Measurements from ENCODE around the gene RABL6.

DNA sequence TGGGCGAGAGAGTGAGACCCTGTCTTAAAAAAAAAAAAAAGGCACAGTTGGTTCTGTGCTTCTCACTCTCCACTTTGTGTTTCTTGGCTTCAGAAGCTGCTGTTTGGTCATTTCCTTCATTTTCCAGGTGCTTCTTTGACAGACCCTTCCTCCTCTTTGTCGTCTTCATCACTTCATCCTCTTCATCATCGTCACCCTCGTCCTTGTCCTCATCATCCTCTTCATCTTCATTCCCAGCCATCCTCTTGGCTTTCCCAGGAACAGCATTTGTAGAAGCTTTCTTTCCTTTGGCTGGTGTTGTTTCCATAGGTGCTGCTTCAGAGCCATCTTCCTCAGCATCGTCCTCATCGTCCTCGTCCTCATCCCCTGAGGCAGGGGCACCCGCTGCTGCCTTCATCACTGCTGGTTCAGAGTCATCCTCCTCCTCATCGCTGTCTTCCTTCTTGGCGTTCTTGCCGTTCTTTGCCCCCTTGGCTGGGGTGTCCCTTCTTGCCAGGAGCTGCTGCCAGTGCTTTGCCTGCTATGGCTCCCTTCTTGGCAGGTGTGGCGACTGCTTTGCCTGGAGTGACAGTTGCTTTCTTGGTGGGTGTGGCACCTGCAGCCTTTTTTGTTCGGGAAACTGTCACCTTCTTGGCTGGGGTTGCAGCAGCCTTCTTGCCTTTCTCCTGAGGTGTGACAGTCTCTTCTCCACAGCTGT, 7.1 kb downstream of the RABL6 start:
- no peak for TF ChIP-seq EZH2 (IDR thresholded peaks at IDR 0.05; ENCODE audit: insufficient read depth, low read length)
- TF ChIP-seq, protein P1, sequence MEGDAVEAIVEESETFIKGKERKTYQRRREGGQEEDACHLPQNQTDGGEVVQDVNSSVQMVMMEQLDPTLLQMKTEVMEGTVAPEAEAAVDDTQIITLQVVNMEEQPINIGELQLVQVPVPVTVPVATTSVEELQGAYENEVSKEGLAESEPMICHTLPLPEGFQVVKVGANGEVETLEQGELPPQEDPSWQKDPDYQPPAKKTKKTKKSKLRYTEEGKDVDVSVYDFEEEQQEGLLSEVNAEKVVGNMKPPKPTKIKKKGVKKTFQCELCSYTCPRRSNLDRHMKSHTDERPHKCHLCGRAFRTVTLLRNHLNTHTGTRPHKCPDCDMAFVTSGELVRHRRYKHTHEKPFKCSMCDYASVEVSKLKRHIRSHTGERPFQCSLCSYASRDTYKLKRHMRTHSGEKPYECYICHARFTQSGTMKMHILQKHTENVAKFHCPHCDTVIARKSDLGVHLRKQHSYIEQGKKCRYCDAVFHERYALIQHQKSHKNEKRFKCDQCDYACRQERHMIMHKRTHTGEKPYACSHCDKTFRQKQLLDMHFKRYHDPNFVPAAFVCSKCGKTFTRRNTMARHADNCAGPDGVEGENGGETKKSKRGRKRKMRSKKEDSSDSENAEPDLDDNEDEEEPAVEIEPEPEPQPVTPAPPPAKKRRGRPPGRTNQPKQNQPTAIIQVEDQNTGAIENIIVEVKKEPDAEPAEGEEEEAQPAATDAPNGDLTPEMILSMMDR (IDR thresholded peaks at IDR 0.05; ENCODE audit: insufficient read depth, low read depth, low read length) = no peak
